NCI-H345 (cell line): Measurements from ENCODE around the gene AKAP7.
"Not testable (repeated sequence)": the region's sequence is repeated elsewhere in the genome, so short reads cannot be mapped to it uniquely, and the experiment has no call there.

Source experiments
- DNase-seq: peaks from one replicate; lab custom pipeline; 2025; lab: John Stamatoyannopoulos, UW

Gene AKAP7

GRCh38 chr6:131255434-131255833 lies 120.2 kb downstream of the AKAP7 start:
- DNase-seq: no peak

DNA sequence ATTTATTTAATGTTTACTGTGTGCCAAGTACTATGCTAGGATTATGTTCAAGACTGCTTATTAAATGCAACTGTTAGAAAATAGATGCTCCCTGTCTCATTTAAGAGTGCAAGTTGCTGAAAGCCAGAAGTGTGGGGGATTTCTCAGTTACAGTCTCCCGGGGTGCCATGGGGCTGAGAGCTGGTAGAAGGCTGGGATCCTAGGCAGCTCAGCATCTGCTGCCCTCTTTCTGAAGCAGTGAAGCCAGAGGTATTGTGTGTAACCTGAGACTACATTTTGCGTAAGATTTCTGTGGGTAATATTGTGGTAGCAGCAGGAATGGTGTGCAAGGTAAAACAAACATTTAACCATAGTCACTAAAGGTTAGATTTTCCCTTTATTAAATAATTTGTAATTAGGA lies 120.6 kb downstream of the AKAP7 start:
- no peak for DNase-seq

GRCh38 chr6:131257104-131257503 lies 121.8 kb downstream of the AKAP7 start:
- DNase-seq: no peak

DNA sequence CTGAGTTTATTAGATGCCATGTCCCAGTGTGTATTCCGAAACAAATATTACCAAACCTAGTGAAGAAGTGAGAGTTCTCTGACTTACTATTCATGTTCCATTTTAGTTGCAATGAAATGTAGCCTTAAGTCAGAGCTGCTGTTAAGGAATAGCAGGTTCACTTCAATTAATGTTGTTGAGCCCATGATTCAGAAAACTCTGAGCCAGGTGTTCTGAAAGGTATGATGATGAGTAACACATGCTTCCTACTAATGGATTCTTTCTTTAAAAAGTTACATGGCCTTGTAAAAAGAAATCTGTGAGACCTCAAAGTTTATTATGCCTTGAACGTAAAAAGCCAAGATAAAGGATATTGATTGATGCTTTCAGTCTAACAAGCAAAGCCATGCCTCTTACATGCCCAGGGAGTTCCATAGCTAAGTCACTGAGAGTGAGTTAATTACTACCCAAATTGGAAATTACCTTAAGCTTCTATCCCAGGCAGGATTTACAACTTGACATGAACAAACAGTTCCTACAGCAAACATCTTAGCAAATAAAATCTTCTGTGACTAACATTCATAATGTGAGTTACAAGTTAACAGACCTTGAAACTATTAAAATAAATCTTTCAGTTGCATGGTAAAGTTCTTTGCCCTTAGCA lies 122.9 kb downstream of the AKAP7 start:
- DNase-seq: no peak

DNA sequence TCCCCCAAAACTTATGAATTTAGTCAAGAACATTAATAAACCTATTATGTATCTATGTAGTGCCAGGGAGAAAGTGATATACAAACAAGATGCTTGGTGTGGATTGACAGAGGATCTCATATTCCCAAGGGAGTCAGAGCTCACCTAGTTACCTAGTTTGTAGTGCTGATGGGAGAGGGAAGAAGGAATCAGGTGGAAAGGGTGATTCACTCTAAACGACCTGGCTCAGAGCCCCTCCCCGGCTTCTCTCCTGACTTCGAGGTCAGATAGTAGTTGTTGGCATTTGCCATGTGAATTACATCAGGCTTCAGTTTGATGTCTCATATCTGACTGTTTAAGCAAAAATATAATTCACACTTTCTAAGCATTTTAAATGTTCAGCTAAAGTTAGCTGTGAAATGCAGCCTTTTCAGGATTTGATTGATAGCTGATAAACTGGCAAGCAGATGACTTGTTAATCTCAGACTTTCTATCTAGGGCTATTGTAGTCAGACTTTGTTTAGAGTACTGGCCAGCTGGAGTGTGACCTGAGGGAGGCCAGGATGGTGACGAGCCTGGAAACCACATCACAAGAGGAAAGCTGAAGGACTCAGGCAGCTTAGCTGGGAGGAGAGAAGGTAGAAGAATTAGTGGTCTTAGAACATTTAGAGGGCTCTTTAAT lies 123.7 kb downstream of the AKAP7 start:
- no peak for DNase-seq

- not testable (repeated sequence) for DNase-seq
Observed at GRCh38 chr6:131260960-131261359, 125.7 kb downstream of the AKAP7 start.

GRCh38 chr6:131262060-131262459 lies 126.8 kb downstream of the AKAP7 start:
- no peak for DNase-seq

DNA sequence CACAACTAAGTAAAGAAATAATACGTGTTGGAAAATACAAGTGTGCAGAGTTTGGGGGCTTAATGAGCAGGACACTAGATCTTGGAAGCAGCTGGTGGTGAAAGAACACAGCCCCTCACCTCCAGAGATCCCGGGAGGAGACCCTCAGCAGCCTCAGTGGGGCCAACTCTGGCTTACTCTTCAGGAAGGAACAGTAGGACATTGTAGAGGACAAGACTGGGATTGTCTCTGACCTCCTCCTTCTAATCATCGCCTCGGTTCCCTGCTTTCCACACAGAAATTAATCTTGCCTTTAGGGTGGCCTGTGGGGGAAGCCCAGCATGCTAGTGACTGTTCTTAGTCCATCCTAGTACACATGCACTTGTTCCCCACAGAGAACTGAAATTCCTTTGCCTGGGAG lies 130.7 kb downstream of the AKAP7 start:
- DNase-seq: no peak

GRCh38 chr6:131268303-131268702 lies 133.0 kb downstream of the AKAP7 start:
- no peak for DNase-seq

DNA sequence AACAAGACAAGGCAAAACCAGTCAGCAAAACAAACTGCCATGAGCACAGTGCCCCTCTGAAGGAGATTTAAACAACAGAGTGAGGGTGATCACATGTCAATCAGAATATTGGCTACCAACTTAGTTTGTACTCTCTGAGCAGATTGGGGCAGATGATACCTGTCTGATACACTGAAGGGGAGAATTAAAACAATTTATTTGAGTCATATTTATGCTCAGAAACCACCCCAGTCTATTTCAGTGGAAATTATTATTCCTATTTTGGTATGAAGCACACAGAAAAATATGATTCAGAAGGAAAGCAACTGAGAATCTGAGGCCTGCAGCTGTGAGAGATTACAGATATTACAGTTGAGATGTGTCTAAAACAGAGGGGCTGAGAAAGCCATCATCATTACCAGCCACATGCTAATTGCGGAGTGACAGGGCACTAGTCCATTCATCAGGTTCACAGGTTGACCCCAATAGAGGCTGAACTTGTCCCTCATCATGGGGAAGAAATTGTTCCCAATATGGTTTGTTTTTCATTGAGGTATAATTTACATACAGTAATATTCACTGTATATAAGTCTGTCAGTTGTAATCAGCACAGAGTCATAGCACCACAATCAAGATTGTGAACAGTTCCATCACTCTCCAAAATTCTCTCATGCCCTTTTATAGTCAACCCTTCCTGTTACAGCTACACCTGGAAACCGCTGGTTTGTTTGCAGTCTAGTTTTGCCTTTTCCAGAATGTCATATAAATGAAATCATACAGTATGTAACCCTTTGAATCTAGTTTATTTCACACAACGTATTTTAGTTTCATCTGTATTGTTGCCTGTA lies 134.5 kb downstream of the AKAP7 start:
- no peak for DNase-seq

DNA sequence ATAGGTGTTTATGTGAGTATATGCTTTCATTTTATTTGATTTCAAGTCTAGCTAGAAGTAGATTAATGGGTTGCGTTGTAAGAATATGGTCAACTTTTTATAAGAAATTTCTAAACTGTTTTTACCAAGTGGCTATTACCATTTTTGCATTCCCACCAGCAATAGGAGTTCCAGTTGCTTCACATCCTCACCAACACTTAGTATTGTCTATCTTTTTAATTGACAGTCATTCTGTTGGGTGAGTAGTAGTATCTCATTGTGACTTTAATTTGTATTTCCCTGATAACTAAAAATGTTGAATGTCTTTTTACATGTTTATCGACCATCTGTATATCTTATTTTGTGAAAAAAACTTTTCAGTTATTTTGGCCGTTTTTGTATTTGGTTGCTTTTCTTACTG lies 135.3 kb downstream of the AKAP7 start:
- DNase-seq: no peak

GRCh38 chr6:131275273-131275672 lies 140.0 kb downstream of the AKAP7 start:
- DNase-seq: no peak

GRCh38 chr6:131277591-131277990 lies 142.3 kb downstream of the AKAP7 start:
- DNase-seq: no peak

- DNase-seq: no peak
Observed at GRCh38 chr6:131281471-131282270, 146.4 kb downstream of the AKAP7 start.

DNA sequence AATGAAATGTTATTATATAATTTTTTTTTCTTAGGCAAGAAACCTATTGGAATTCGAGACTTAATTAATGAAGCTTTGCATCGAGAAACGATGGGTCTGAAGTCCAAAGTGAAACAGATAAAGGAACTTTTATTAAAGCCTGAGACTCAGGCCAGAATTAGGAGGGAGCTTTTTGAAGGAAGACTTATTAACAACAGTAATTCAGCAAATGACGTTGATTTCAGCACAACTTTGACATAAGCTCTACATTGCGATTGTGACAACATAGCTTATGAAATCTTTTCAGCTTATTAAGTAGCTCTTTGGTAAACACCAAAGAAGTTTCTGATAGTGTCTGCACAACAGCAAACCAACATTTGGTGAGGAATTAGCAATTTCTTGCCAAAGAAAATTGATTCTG lies 147.1 kb downstream of the AKAP7 start:
- DNase-seq: no peak

GRCh38 chr6:131283466-131284175 lies 148.4 kb downstream of the AKAP7 start:
- no peak for DNase-seq

- DNase-seq: no peak
Observed at GRCh38 chr6:131285548-131285947, 150.3 kb downstream of the AKAP7 start.

DNA sequence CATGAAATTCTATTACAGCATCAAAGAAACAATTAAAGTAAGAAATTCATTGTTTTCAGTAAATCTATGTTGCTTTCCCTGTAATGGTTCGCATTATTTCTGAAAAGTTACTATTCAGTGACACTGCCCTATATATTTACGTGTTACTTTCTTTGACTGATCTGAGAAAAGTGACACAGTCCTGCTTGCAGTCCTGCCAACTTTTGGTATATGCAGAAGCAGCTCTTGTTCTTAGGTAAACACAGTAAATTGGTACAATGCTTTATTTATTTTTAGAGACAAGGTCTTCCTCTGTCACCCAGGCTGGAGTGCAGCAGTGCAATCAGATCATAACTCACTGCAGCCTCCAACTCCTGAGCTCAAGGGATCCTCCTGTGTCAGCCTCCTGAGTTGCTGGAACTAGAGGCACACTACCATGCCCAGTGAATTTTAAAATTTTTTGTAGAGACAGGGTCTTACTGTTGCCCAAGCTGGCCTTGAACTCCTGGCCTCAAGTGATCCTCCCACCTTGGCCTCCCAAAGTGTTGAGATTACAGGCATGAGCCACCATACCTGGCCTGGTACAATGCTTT lies 151.3 kb downstream of the AKAP7 start:
- no peak for DNase-seq

DNA sequence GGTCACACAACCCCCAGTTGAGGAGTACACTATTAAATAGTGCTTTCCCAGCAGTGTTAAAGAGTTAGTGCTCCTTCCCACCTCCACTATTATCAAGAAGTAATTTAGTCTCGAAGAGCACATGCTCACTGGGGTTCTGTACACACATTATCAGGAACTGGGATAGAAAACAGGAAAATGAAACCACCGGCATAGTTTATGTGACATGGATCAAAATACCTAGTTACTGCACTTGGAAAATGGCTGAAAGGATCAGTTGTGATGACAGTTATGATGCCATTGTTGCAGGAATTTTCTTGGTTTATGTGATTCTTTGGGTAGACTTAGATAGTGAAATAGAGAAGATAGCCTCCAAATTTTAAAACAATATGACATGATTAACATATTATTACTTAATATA lies 152.9 kb downstream of the AKAP7 start:
- no peak for DNase-seq

DNA sequence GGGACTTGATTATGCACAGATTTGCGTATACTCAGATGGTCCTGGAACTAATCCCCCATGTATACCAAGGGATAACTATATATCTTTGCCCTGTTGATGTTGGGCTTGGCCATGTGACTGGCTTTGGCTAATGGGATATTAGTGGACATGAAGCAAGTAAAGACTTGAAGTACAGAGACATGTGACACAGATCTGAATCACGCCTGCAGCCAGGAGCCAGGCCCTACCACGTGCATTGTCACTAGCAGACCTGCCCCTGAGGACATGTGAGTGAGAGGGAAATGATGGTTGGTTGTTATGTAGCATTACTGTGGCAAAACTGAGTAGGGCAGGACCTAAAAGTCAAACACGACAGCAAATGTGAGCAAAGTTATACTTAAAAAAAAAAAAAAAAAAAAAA lies 155.7 kb downstream of the AKAP7 start:
- DNase-seq: no peak
